C4-2B (cell line): ENCODE results near the gene RHEBL1.

ENCODE experiments used
- H3K27ac ChIP-seq: fragments of 450-650 bp; 2 replicates; pipeline ENCODE4 v1.5.1; 2017
- CTCF ChIP-seq: fragments of 450-650 bp; conservative IDR thresholded peaks from 2 replicates; pipeline ENCODE4 v1.5.1; 2017; ENCODE audit warnings: mild to moderate bottlenecking
- ZFX ChIP-seq: fragments of 450-650 bp; IDR thresholded peaks from 2 replicates; pipeline ENCODE4 v1.6.1; 2017

RHEBL1 gene

GRCh38 chr12:49025463-49025862 is 44.3 kb downstream of the RHEBL1 start:
- TF ChIP-seq ZFX (no peak), CTCF (no peak)
- no peak overlapping the region for H3K27ac ChIP-seq

GRCh38 chr12:49024543-49024942 is 45.2 kb downstream of the RHEBL1 start:
- no peak overlapping the region for H3K27ac ChIP-seq
- no peak for TF ChIP-seq CTCF
- no peak for TF ChIP-seq ZFX

GRCh38 chr12:49023812-49024211 is 46.0 kb downstream of the RHEBL1 start:
- TF ChIP-seq CTCF, result no peak
- no peak for TF ChIP-seq ZFX
- H3K27ac ChIP-seq, result no peak overlapping the region

GRCh38 chr12:49022558-49023178 is 47.1 kb downstream of the RHEBL1 start:
- TF ChIP-seq ZFX (no peak), CTCF (no peak)
- H3K27ac ChIP-seq, result no peak overlapping the region

- TF ChIP-seq CTCF (no peak), ZFX (no peak)
- no peak overlapping the region for H3K27ac ChIP-seq
Observed at GRCh38 chr12:49021292-49021915, 48.4 kb downstream of the RHEBL1 start.

- no peak overlapping the region for H3K27ac ChIP-seq
- no peak for TF ChIP-seq ZFX
- no peak for TF ChIP-seq CTCF
Observed at GRCh38 chr12:49020441-49020840, 49.3 kb downstream of the RHEBL1 start.

GRCh38 chr12:49019443-49020324 is 50.1 kb downstream of the RHEBL1 start:
- peak overlapping the region; percentile 86 for H3K27ac ChIP-seq
- TF ChIP-seq CTCF (no peak; the same call in 1 of the 2 replicates), ZFX (no peak)
